WTC11 (cell line): Measurements from ENCODE around the gene RPL10A. TPM values are rescaled to one million over a fixed set of nuclear protein-coding genes. Genes with fewer than 3 reads are reported as not detected.
A peak's percentile ranks its signal among the peaks of the same experiment; 100 is the strongest.

Source experiments
- ATAC-seq: fragments of 200-7000 bp; cut with Tn5 transposase; 2 replicates; pipeline ENCODE4 v1.10.0; 2021; ENCODE audit warnings: mild to moderate bottlenecking, moderate library complexity
- CTCF ChIA-PET: fragments of 300-600 bp; sonication (Branson Sonifier 250); formaldehyde crosslinking; loops from one replicate; lab custom pipeline; 2021; ENCODE audit warnings: antibody characterized with exemption; lab: Charles Lee
- POLR2A ChIA-PET: fragments of 350-600 bp; sonication (Branson Sonifier 250); formaldehyde crosslinking; loops from one replicate; lab custom pipeline; 2021; ENCODE audit warnings: antibody characterized with exemption; lab: Charles Lee
- DNase-seq: peaks from one replicate; pipeline ENCODE4 v3.0.0; 2021; ENCODE audit warnings: low spot score
- H3K27ac Mint-ChIP-seq: 2 replicates; pipeline ENCODE4 v1.8.0; 2021; ENCODE audit warnings: mixed read lengths
- H3K27me3 Mint-ChIP-seq: 2 replicates; pipeline ENCODE4 v1.8.0; 2021; ENCODE audit warnings: low read depth, mild to moderate bottlenecking, moderate library complexity, mixed read lengths
- H3K36me3 Mint-ChIP-seq: 2 replicates; pipeline ENCODE4 v1.8.0; 2021; ENCODE audit warnings: mixed read lengths
- H3K4me1 Mint-ChIP-seq: 2 replicates; pipeline ENCODE4 v1.8.0; 2022; ENCODE audit warnings: mixed read lengths
- H3K4me3 Mint-ChIP-seq: 2 replicates; pipeline ENCODE4 v1.8.0; 2021; ENCODE audit warnings: mild to moderate bottlenecking, moderate library complexity, mixed read lengths
- H3K9me3 Mint-ChIP-seq: 2 replicates; pipeline ENCODE4 v1.8.0; 2021; ENCODE audit warnings: mixed read lengths
- ATF2 ChIP-seq: sonication (generic); formaldehyde crosslinking; IDR thresholded peaks from 2 replicates; pipeline ENCODE4 v1.8.1; 2022; ENCODE audit warnings: low read depth, missing genetic modification reagents, borderline replicate concordance
- CDX4 ChIP-seq: fragments of 250-450 bp; sonication (Bioruptor Pico); IDR thresholded peaks from 2 replicates; pipeline ENCODE4 v1.9.0; 2021; ENCODE audit warnings: moderate library complexity, mild to moderate bottlenecking, inconsistent platforms, borderline replicate concordance
- E2F1 ChIP-seq: sonication (generic); formaldehyde crosslinking; IDR thresholded peaks from 2 replicates; pipeline ENCODE4 v1.8.0; 2022; ENCODE audit warnings: mild to moderate bottlenecking, missing genetic modification reagents
- ERG ChIP-seq: fragments of 250-450 bp; sonication (Bioruptor Pico); IDR thresholded peaks from 2 replicates; pipeline ENCODE4 v1.8.0; 2021; ENCODE audit warnings: mild to moderate bottlenecking
- FOXK1 ChIP-seq: sonication (generic); formaldehyde crosslinking; IDR thresholded peaks from 2 replicates; pipeline ENCODE4 v1.8.0; 2022; ENCODE audit warnings: mild to moderate bottlenecking, moderate library complexity, missing genetic modification reagents
- JAZF1 ChIP-seq: fragments of 250-450 bp; sonication (Bioruptor Pico); IDR thresholded peaks from 2 replicates; pipeline ENCODE4 v1.9.0; 2021; ENCODE audit warnings: moderate library complexity, mild to moderate bottlenecking, inconsistent platforms
- NFE2L1 ChIP-seq: sonication (generic); formaldehyde crosslinking; IDR thresholded peaks from 2 replicates; pipeline ENCODE4 v1.8.1; 2023; ENCODE audit warnings: missing genetic modification reagents
- NR2C2 ChIP-seq: sonication (generic); formaldehyde crosslinking; IDR thresholded peaks from 2 replicates; pipeline ENCODE4 v1.8.0; 2022; ENCODE audit warnings: mild to moderate bottlenecking, missing genetic modification reagents
- STAT6 ChIP-seq: sonication (generic); formaldehyde crosslinking; conservative IDR thresholded peaks from 2 replicates; pipeline ENCODE4 v1.8.1; 2023; ENCODE audit warnings: mild to moderate bottlenecking, low read depth, missing genetic modification reagents, moderate library complexity
- TP53 ChIP-seq: sonication (generic); formaldehyde crosslinking; IDR thresholded peaks from 2 replicates; pipeline ENCODE4 v1.8.1; 2023; ENCODE audit warnings: mild to moderate bottlenecking, missing genetic modification reagents
- USF2 ChIP-seq: sonication (generic); formaldehyde crosslinking; IDR thresholded peaks from 2 replicates; pipeline ENCODE4 v1.8.1; 2023; ENCODE audit warnings: mild to moderate bottlenecking, missing genetic modification reagents, moderate library complexity
- ZNF425 ChIP-seq: fragments of 250-450 bp; sonication (Bioruptor Pico); conservative IDR thresholded peaks from 2 replicates; pipeline ENCODE4 v1.9.0; 2021; ENCODE audit warnings: mild to moderate bottlenecking
- ZNF512 ChIP-seq: sonication (generic); formaldehyde crosslinking; IDR thresholded peaks from 2 replicates; pipeline ENCODE4 v1.8.1; 2022; ENCODE audit warnings: missing genetic modification reagents, borderline replicate concordance
- ZSCAN18 ChIP-seq: fragments of 250-450 bp; sonication (Bioruptor Pico); IDR thresholded peaks from 2 replicates; pipeline ENCODE4 v2.1.2; 2022; ENCODE audit warnings: mild to moderate bottlenecking, moderate library complexity
- total RNA-seq: library from RNA; stranded (reverse); gene quantifications from 3 replicates; pipeline ENCODE4 v1.2.3, GENCODE V29; 2021

The RPL10A gene
- total RNA-seq, 1 experiment from 2014 or later: 1,829 TPM

GRCh38 chr6:35510916-35511561 is 42.8 kb downstream of the RPL10A start (continued):
- no peak for TF ChIP-seq ZNF425 (CRISPR knock-in tag)
- no peak for TF ChIP-seq TP53 (CRISPR knock-in tag)
- no peak for TF ChIP-seq NR2C2 (CRISPR knock-in tag)
- TF ChIP-seq E2F1: no peak
- TF ChIP-seq STAT6: no peak
- no peak for TF ChIP-seq USF2 (CRISPR knock-in tag)
- no peak for TF ChIP-seq NFE2L1 (CRISPR knock-in tag)
- no peak for TF ChIP-seq ZSCAN18

GRCh38 chr6:35511562-35511941 is 43.4 kb downstream of the RPL10A start:
- ATAC-seq (peak; percentile 11), DNase-seq (peak; percentile 28)
- ChIA-PET CTCF (interaction anchor here (1.9 to 2.7 kb wide), 3 partner anchors 11 to 41 kb away, joined by 7 to 14 read pairs (median 8); no protein-coding TSS in a partner anchor), POLR2A (no interaction called here)
- no peak overlapping the region for H3K27ac Mint-ChIP-seq
- H3K4me3 Mint-ChIP-seq: peak overlapping the region; percentile 55
- peaks cover 27% of the 10 kb centered on the region for H3K27me3 Mint-ChIP-seq
- no peaks in the 10 kb centered on the region for H3K9me3 Mint-ChIP-seq
- TF ChIP-seq CDX4 (CRISPR knock-in tag): no peak
- no peak for TF ChIP-seq ZNF512
- no peak for TF ChIP-seq ATF2 (CRISPR knock-in tag)
- no peak for TF ChIP-seq JAZF1
- TF ChIP-seq ERG (CRISPR knock-in tag): no peak
- TF ChIP-seq FOXK1: no peak
- peaks cover 39% of the 10 kb centered on the region for H3K4me1 Mint-ChIP-seq
- H3K36me3 Mint-ChIP-seq: no peaks in the 10 kb centered on the region
